ENCODE measurements around the gene C19orf53. TPM values are rescaled to one million over a fixed set of nuclear protein-coding genes. Genes with fewer than 3 reads are reported as not detected.

The C19orf53 gene
- total and polyA plus RNA-seq, 2 of the 13 experiments (the other 11 are each of a cell fraction or from before 2014, with no cell fraction given), result 129 to 130 TPM

GRCh38 chr19:13764101-13764807 lies 10.0 kb upstream of the C19orf53 start, which contains the start of gene MRI1:
MRI1 (plus strand) TSS chr19:13764522; CDS start chr19:13764589, 67 bp downstream.
- FAIRE-seq, result no peak
- peak; percentile 61; the same call in 1 of the 2 replicates for TF ChIP-seq UBTF (CRISPR knock-in tag; IDR thresholded peaks at IDR 0.05)
- TF ChIP-seq ERF (CRISPR knock-in tag; IDR thresholded peaks at IDR 0.05), result 0 out of 2 replicates have a peak, but pooled peaks have one; percentile 32
- TF ChIP-seq HMGXB4 (CRISPR knock-in tag; IDR thresholded peaks at IDR 0.05; ENCODE audit: borderline replicate concordance in 1 of 2, low read depth in 1 of 2), result 0 out of 4 replicates have a peak, but pooled peaks of 1 of the 2 experiments have one; percentile 27
- peak; percentile 26; the same call in 1 of the 2 replicates for TF ChIP-seq GATAD2A (CRISPR knock-in tag; IDR thresholded peaks at IDR 0.05)
- peak; percentile 73 for TF ChIP-seq ZFX (CRISPR knock-in tag; IDR thresholded peaks at IDR 0.05; ENCODE audit: low read depth)
- 0 out of 2 replicates have a peak, but pooled peaks have one; percentile 28 for TF ChIP-seq DR1 (CRISPR knock-in tag; IDR thresholded peaks at IDR 0.05)
- 0 out of 2 replicates have a peak, but pooled peaks have one; percentile 47 for TF ChIP-seq E2F1 (CRISPR knock-in tag; IDR thresholded peaks at IDR 0.05)
- peak; percentile 40; the same call in 1 of the 2 replicates for TF ChIP-seq ZNF788 (CRISPR knock-in tag; IDR thresholded peaks at IDR 0.05; ENCODE audit: borderline replicate concordance)
- peak; percentile 12; the same call in 1 of the 2 replicates for TF ChIP-seq TFDP1 (CRISPR knock-in tag; IDR thresholded peaks at IDR 0.05; ENCODE audit: borderline replicate concordance)
- TF ChIP-seq ZNF451 (CRISPR knock-in tag; IDR thresholded peaks at IDR 0.05), result no peak
- TF ChIP-seq KDM2A (CRISPR knock-in tag; IDR thresholded peaks at IDR 0.05; ENCODE audit: borderline replicate concordance, low read depth), result peak; percentile 73; the same call in 1 of the 2 replicates
- TF ChIP-seq PHF8 (CRISPR knock-in tag; IDR thresholded peaks at IDR 0.05), result peak; percentile 78
- no peak for TF ChIP-seq ATF6 (CRISPR knock-in tag; conservative IDR thresholded peaks at IDR 0.05)

More at GRCh38 chr19:13764101-13764807, 10.0 kb upstream of the C19orf53 start, which contains the start of gene MRI1:
- H3K79me2 ChIP-seq (ENCODE audit: insufficient read depth, low read length), result peaks cover 7% of the 10 kb centered on the region
- CTCF ChIA-PET (ENCODE audit: low intra/inter-chr PET ratio, low total read pairs), result no interaction called here
- TSS peak; percentile 97 for BruUV-seq (replicated peaks)
- DNase-seq (ENCODE audit: low spot score) (peak; percentile 39), ATAC-seq (peak; percentile 76)
- H3K9me3 ChIP-seq (ENCODE audit: low read length), result no peaks in the 10 kb centered on the region
- H3K4me1 ChIP-seq (ENCODE audit: insufficient read depth, low read length), result peaks cover 32% of the 10 kb centered on the region
- 20% methylated on average over 20 of the region's 67 CpGs for WGBS (ENCODE audit: low lambda C conversion rate)
- H3K4me3 ChIP-seq (replicated peaks in 1 of 3; ENCODE audit: insufficient read depth in 1 of 3, low read depth in 2 of 3, low read length in 3 of 3), result peak within 1 kb of the TSS; percentile 75 to 87 (median 76)
- POLR2A ChIA-PET, result interaction anchor here (0.9 to 2.1 kb wide), 6 partner anchors 10 to 98 kb away, joined by 3 to 21 read pairs (median 5); partner anchors contain the start of gene C19orf53
- in situ Hi-C loops (cut with HindIII; ENCODE audit: extremely low pct_ligation_motif_present, low pct_unique_long_range_greater_than_20kb), result loop anchor here (25.0 kb wide), 1 partner anchor 298 kb away; the partner anchor contains the start of genes MISP3 and PALM3
- H3K27ac ChIP-seq (ENCODE audit: extremely low read length, insufficient read depth, low read length), result peak within 1 kb of the TSS; percentile 67
- peaks cover 0 to 8% of the 10 kb centered on the region in 2 experiments; a peak in 2 of 5 replicates for H3K36me3 ChIP-seq (replicated peaks in 1 of 2; ENCODE audit: control insufficient read depth in 1 of 2, insufficient read depth in 2 of 2, low read length in 2 of 2)
- peak within 1 kb of the TSS; percentile 98 for H3K4me2 ChIP-seq (ENCODE audit: low read depth, low read length)
- no peaks in the 10 kb centered on the region for H3K27me3 ChIP-seq (ENCODE audit: control insufficient read depth in 1 of 2, insufficient read depth in 2 of 2, low read length in 2 of 2)
- intact Hi-C loops (cut with micrococcal nuclease; ENCODE audit: unreplicated experiment), result no loop called here
- H4K20me1 ChIP-seq (ENCODE audit: insufficient read depth, low read length), result no peaks in the 10 kb centered on the region
- H2AFZ ChIP-seq (ENCODE audit: low read length), result no peak within 1 kb of the TSS
- peak within 1 kb of the TSS; percentile 91 for H3K9ac ChIP-seq (ENCODE audit: insufficient read depth, low read depth, low read length)

Measured in HepG2 (cell line).